HepG2 (cell line): ENCODE data around the gene HDAC5. TPM values are rescaled to one million over a fixed set of nuclear protein-coding genes. Genes with fewer than 3 reads are reported as not detected.

Source experiments
- AKAP8 ChIP-seq: sonication (generic); formaldehyde crosslinking; IDR thresholded peaks from 2 replicates; pipeline ENCODE4 v1.5.1; 2020; ENCODE audit warnings: mild to moderate bottlenecking, missing genetic modification reagents
- DPF2 ChIP-seq: sonication (generic); formaldehyde crosslinking; IDR thresholded peaks from 2 replicates; pipeline ENCODE4 v1.4.0; 2020; ENCODE audit warnings: mild to moderate bottlenecking, low read depth, missing genetic modification reagents, borderline replicate concordance
- FOXC1 ChIP-seq: sonication (generic); formaldehyde crosslinking; IDR thresholded peaks from 2 replicates; pipeline ENCODE4 v1.8.0; 2022; ENCODE audit warnings: mild to moderate bottlenecking, missing genetic modification reagents, borderline replicate concordance
- GFI1 ChIP-seq: sonication (generic); formaldehyde crosslinking; IDR thresholded peaks from 2 replicates; pipeline ENCODE4 v1.5.0; 2020; ENCODE audit warnings: missing genetic modification reagents, mild to moderate bottlenecking, borderline replicate concordance
- IRF1 ChIP-seq: sonication (generic); formaldehyde crosslinking; IDR thresholded peaks from 2 replicates; pipeline ENCODE4 v1.4.0; 2020; ENCODE audit warnings: low read depth, mild to moderate bottlenecking, missing genetic modification reagents
- SMC3 ChIP-seq: IDR thresholded peaks from 2 replicates; pipeline ENCODE4 v1.6.1; 2011; ENCODE audit warnings: low read length, improper control_type of control experiment
- SRSF9 ChIP-seq: fragments of 200-400 bp; formaldehyde crosslinking; IDR thresholded peaks from 2 replicates; pipeline ENCODE4 v1.6.1; 2018; ENCODE audit warnings: borderline replicate concordance, mild to moderate bottlenecking, low read depth, low read length; ENCODE audit not compliant: insufficient read depth, poor library complexity, severe bottlenecking
- TEF ChIP-seq: sonication (generic); formaldehyde crosslinking; IDR thresholded peaks from 2 replicates; pipeline ENCODE4 v1.5.0; 2020; ENCODE audit warnings: missing genetic modification reagents
- ZBTB38 ChIP-seq: sonication (generic); formaldehyde crosslinking; IDR thresholded peaks from 2 replicates; pipeline ENCODE4 v1.5.1; 2020; ENCODE audit warnings: mild to moderate bottlenecking, missing genetic modification reagents
- ZNF205 ChIP-seq: IDR thresholded peaks from 2 replicates; pipeline ENCODE4 v1.6.1; 2018; ENCODE audit warnings: missing biosample characterization, missing genetic modification reagents
- ZNF207 ChIP-seq: fragments of 450-650 bp; IDR thresholded peaks from 2 replicates; pipeline ENCODE4 v1.6.1; 2016; ENCODE audit warnings: antibody characterized with exemption, borderline replicate concordance
- ZNF775 ChIP-seq: sonication (generic); formaldehyde crosslinking; IDR thresholded peaks from 2 replicates; pipeline ENCODE4 v1.4.0; 2020; ENCODE audit warnings: missing genetic modification reagents, mild to moderate bottlenecking, moderate library complexity, borderline replicate concordance
- polyA plus RNA-seq, 8 experiments: library from polyadenylated mRNA; depleted of rRNA in 3 of 8; stranded (reverse) in 7 of 8; unstranded in 1 of 8; fragments of >200 nt; fragmentation: Illumina TruSeq in 4 of 8; extraction: Trizol in 4 of 8; gene quantifications; 2 replicates each; pipeline versions ENCODE4 v1.2.1 to v1.2.3, GENCODE V29; 2011 to 2016; ENCODE audit warnings: low read depth in 4 of 8, missing spikeins in 1 of 8, mixed read lengths in 1 of 8; ENCODE audit not compliant: insufficient read depth in 1 of 8
- total RNA-seq, 5 experiments: library from RNA; depleted of rRNA; stranded (reverse); fragments of >200 nt; fragmentation: Illumina TruSeq; extraction: Trizol; gene quantifications; 2 replicates each; pipeline ENCODE4 v1.2.3, GENCODE V29; 2016; ENCODE audit warnings: low read depth in 1 of 5
- TF ChIP-seq, protein P1 (sequence below): sonication (generic); formaldehyde crosslinking; IDR thresholded peaks from 2 replicates; pipeline ENCODE4 v1.4.0; 2020; ENCODE audit warnings: mild to moderate bottlenecking, missing genetic modification reagents, borderline replicate concordance
- TF ChIP-seq, protein P2 (sequence below): sonication (generic); formaldehyde crosslinking; IDR thresholded peaks from 2 replicates; pipeline ENCODE4 v1.4.0; 2020; ENCODE audit warnings: mild to moderate bottlenecking, missing genetic modification reagents

The HDAC5 gene
- total and polyA plus RNA-seq, 2 of the 13 experiments (the other 11 are each of a cell fraction or from before 2014, with no cell fraction given), result 46.4 to 85.4 TPM

DNA sequence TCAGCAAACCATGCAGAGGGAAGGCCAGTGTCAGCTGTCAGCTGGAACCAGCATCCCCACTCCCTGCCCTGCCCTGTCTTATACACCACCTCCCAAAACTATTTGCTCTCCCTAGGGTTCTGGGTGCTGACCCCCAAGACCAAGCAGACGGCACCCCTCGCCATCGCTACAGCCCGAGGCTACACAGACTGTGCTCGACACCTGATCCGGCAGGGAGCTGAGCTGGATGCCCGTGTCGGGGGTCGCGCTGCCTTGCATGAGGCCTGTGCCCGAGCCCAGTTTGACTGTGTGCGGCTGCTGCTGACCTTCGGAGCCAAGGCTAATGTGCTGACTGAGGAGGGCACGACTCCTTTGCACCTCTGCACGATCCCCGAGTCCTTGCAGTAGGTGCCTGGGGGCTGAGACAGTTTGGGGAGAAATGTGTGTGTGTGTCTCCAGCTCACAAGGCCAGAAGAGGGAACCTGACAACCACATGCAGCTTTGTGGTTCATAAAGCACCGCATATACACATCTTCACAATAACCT is 48.6 kb upstream of the HDAC5 start (continued):
- TF ChIP-seq, protein P1, sequence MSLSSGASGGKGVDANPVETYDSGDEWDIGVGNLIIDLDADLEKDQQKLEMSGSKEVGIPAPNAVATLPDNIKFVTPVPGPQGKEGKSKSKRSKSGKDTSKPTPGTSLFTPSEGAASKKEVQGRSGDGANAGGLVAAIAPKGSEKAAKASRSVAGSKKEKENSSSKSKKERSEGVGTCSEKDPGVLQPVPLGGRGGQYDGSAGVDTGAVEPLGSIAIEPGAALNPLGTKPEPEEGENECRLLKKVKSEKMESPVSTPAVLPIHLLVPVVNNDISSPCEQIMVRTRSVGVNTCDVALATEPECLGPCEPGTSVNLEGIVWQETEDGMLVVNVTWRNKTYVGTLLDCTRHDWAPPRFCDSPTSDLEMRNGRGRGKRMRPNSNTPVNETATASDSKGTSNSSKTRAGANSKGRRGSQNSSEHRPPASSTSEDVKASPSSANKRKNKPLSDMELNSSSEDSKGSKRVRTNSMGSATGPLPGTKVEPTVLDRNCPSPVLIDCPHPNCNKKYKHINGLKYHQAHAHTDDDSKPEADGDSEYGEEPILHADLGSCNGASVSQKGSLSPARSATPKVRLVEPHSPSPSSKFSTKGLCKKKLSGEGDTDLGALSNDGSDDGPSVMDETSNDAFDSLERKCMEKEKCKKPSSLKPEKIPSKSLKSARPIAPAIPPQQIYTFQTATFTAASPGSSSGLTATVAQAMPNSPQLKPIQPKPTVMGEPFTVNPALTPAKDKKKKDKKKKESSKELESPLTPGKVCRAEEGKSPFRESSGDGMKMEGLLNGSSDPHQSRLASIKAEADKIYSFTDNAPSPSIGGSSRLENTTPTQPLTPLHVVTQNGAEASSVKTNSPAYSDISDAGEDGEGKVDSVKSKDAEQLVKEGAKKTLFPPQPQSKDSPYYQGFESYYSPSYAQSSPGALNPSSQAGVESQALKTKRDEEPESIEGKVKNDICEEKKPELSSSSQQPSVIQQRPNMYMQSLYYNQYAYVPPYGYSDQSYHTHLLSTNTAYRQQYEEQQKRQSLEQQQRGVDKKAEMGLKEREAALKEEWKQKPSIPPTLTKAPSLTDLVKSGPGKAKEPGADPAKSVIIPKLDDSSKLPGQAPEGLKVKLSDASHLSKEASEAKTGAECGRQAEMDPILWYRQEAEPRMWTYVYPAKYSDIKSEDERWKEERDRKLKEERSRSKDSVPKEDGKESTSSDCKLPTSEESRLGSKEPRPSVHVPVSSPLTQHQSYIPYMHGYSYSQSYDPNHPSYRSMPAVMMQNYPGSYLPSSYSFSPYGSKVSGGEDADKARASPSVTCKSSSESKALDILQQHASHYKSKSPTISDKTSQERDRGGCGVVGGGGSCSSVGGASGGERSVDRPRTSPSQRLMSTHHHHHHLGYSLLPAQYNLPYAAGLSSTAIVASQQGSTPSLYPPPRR (CRISPR knock-in tag), result no peak
- TF ChIP-seq GFI1 (CRISPR knock-in tag) (no peak), ZNF205 (CRISPR knock-in tag) (no peak), TEF (no peak), ZNF207 (no peak), DPF2 (CRISPR knock-in tag) (no peak), AKAP8 (peak; percentile 54; the same call in 1 of the 2 replicates), SRSF9 (no peak), IRF1 (no peak), FOXC1 (CRISPR knock-in tag) (no peak), ZBTB38 (CRISPR knock-in tag) (peak; percentile 20; the same call in 1 of the 2 replicates), ZNF775 (CRISPR knock-in tag) (no peak), SMC3 (no peak)
- TF ChIP-seq, protein P2, sequence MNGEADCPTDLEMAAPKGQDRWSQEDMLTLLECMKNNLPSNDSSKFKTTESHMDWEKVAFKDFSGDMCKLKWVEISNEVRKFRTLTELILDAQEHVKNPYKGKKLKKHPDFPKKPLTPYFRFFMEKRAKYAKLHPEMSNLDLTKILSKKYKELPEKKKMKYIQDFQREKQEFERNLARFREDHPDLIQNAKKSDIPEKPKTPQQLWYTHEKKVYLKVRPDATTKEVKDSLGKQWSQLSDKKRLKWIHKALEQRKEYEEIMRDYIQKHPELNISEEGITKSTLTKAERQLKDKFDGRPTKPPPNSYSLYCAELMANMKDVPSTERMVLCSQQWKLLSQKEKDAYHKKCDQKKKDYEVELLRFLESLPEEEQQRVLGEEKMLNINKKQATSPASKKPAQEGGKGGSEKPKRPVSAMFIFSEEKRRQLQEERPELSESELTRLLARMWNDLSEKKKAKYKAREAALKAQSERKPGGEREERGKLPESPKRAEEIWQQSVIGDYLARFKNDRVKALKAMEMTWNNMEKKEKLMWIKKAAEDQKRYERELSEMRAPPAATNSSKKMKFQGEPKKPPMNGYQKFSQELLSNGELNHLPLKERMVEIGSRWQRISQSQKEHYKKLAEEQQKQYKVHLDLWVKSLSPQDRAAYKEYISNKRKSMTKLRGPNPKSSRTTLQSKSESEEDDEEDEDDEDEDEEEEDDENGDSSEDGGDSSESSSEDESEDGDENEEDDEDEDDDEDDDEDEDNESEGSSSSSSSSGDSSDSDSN (CRISPR knock-in tag), result no peak
